GM19455 (cell line): ENCODE results near the gene TECPR1.

Experiments
- ATAC-seq: cut with Tn5 transposase; IDR thresholded peaks from one replicate; pipeline ENCODE4 v1.9.1; 2021; ENCODE audit not compliant: unreplicated experiment

TECPR1 gene

GRCh38 chr7:98211676-98212531 is 40.1 kb downstream of the TECPR1 start:
- ATAC-seq = no peak

DNA sequence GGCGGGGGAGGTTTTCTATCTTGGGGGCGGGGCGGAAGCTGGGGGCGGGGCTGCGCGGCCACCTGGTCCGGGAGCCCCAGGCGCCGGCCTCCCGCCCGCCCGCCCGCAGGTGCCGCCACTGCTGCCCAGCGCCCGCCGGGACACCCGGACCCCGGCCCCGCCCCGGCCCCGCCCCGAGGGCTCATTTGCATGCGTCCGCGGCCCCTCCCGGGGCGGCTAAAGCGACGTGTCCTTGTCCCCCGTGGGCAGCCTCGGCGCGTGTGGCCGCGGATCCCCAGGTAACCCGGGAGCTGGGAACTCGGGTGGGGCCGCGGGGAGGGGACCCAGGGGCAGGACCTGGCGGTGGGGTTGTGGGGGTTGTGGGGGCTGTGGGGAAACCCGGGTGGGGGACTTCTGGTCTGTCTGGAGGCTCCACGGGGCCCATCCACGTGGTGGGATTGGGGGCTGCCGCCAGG is 40.8 kb downstream of the TECPR1 start, which contains the start of gene BHLHA15:
Gene BHLHA15 (plus strand): TSS at position 219 of the 455 bp plus-strand sequence. CDS start 871 bp downstream, outside the sequence.
- ATAC-seq = no peak

- ATAC-seq = no peak
Measured at GRCh38 chr7:98210513-98211220, 41.4 kb downstream of the TECPR1 start.

DNA sequence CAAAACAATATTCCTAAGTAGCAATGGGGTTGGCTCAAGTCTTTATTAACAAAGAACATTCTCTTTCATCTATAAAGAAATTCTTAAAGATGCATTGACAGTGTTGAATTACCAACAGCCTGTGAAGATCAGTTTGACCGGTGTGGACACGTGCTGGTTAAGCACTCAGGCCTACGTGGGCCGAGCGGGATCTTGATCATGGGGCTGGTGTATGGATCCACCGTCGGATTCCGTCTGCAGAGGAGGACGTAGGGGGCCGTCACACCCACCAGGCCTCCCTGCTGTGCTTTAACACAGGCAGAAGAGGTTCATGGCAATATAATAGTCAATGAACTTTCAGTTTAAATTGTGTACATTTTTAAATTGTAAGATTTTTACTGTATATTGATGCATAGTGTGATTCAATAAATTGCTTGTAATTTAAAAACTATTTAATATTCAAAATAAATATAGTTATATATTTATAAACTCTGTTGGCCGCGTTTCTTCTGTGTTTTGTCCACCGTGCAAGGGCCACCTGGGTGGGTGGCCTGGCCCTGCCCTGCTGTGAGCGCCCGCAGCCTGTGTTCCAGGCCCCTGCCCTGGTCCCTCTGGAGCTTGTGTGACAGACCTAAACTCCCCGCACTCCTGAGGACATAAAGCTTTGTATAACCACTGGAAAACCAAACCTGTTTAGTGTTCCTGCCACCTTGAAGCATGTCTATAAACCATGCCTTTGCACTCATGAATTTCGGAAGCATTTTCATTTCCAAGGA is 42.7 kb downstream of the TECPR1 start:
- ATAC-seq = no peak

DNA sequence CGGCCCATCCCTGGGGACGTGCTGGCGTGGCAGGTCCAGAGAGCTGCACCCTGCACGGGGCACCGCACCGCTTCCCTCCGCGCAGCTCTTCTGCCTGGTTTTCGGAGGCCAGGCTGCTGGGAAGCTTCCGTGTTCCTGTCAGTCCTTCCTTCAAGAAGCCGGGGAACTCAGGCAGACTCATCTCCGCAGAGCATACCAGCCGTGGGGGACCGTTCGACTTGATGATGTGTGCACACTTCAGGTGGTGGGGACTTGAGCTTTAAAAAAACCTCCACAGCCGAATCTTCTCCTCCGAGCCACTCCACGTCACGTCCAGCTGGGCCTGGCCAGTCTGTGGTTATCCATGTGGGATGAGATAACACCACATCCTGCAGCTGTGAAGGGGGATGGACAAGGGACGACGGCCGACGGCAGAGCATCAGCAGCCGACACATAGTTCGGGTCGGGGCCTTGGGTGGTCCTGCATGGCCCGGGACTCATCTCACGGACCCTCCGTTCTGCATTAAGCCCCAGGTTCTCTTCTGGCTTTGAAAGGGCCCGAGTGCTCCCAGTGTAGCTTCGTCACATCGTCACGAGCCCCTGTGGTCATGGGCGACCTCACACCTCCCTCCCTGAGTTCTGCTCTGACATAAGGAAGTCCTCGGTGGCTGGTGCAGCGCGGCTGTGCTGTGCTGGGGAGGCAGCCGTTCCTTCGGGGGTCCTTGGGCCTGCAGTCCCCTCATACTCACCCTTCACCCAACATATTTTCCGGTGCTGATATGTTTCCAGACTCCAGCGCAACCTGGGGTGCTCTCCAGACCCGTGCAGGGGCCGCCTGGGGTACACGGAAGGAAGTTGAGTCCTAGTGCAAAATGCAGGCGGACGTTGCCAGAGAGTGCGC is 45.3 kb downstream of the TECPR1 start:
- no peak for ATAC-seq

DNA sequence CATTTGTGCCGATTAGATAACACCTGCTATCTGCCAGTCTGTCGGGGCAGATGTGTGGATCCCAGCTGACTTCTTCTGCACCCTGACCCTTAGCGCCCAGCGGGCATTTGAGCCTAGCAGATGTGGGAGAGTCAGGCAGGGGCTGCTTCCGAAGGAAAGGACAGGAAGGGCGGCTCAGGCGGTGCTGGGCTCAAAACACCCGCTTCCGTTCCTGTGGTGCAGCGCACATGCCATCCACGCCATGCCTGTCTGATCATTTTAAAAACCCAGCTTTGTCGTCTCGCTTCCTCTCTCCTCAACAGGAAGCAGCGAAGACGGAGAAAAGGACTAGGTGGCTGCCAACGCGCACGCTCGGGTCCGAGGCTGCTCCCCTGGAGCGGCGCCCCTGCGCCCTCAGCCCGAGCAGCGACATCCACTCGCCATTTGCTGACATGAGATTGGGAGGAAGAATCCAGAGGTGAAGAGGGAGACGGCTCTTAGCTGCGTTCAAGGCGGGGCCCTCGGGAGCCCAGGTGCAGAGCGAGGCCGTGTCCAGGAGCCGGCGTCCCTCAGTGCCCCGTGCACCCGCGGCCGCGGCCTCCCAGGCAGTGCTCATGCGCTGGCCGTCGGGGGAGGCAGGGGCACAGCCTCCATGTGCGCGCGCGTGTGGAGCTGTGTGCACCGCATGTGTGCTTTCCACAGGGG is 46.7 kb downstream of the TECPR1 start:
- ATAC-seq = no peak

DNA sequence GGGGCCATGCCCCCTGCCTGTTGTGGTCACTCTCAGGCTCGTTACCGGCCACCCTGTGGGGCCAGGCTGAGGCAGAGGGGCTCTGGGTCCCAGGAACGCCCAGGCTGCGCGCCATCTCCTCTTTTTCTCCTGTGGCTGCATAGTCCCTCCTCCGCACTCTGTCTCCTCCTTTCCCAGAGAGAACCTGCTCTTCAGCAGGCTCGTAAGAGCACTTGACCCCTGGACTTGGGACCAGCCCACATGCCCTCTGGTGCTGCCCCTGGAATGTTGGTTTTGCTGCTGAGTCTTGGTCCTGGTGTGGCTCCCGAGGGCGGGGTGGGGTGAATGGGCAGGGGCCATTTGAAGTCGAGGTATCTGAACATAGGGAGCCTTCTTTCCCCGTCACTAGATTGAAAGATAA is 47.4 kb downstream of the TECPR1 start:
- no peak for ATAC-seq

DNA sequence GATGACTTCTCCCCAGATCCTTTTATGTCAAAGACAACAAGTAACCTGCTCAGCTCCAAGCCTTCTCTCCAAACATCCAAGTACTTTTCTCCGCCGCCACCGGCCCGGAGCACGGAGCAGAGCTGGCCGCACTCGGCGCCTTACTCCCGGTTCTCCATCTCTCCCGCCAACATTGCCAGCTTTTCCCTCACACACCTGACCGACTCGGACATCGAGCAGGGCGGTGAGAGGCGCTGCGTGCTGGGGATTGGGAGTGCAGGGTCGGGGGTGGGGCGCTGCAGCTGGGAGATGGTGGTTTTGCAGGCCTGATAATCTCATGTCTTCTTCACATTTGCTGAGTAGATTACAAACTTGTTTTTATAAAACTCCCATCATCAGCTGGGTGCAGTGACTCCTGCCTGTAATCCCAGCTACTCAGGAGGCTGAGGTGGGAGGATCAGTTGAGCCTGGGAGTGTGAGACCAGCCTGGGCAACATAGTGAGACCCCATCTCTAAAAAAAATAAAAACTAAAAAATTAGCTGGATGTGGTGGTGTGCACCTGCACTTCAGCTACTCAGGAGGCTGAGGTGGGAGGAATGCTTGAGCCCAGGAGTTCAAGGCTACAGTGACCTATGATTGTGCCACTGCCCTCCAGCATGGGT is 47.9 kb downstream of the TECPR1 start:
- ATAC-seq = no peak

- ATAC-seq = peak; percentile 23
Measured at GRCh38 chr7:98203261-98203963, 48.6 kb downstream of the TECPR1 start.

- peak; percentile 88 for ATAC-seq
Measured at GRCh38 chr7:98202367-98203195, 49.5 kb downstream of the TECPR1 start.

GRCh38 chr7:98200364-98200763 is 51.7 kb downstream of the TECPR1 start:
- ATAC-seq = peak; percentile 37

GRCh38 chr7:98199131-98199530 is 52.9 kb downstream of the TECPR1 start:
- ATAC-seq = no peak

DNA sequence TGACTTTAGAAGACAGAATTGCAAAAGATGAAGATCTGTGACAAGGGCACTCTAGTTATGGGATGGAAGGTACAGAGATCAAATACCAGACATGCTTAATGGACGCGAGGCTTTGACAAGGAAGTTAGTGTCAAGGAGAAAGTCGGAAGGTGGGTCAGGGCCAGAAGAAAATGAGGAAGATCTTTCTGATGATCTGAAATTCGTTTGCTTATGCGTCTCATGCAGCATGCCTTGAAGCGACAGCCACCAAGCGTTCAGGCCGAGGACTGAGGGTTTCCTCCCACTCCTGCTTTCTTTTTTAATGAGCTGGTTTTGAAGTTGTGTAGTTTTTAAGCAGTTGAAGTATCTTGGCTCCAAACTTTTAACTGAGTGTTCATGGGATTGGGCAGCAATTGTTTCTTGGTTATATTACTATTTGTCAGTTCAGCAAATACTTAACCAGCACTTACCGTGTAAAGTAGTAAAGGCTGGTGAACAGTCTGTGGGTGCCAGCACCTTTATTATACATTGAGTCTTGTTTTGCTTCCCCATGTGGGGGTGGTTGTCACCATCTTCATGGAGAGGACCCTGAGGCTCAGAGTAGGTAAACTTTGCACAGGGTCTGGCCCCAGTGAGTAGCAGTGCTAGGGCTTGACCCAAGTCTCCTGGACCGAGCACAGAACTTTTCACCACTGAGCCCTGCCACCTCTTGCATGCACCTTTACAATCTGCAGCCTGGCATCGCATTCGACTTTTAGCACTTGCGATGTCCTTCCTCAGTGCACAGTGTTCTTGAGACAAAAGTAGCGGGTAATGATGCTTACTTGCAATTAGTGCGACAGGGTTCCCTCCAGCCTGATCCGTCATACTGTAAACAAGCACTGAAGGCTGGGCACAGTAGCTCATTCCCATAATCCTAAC is 55.1 kb downstream of the TECPR1 start:
- no peak for ATAC-seq

DNA sequence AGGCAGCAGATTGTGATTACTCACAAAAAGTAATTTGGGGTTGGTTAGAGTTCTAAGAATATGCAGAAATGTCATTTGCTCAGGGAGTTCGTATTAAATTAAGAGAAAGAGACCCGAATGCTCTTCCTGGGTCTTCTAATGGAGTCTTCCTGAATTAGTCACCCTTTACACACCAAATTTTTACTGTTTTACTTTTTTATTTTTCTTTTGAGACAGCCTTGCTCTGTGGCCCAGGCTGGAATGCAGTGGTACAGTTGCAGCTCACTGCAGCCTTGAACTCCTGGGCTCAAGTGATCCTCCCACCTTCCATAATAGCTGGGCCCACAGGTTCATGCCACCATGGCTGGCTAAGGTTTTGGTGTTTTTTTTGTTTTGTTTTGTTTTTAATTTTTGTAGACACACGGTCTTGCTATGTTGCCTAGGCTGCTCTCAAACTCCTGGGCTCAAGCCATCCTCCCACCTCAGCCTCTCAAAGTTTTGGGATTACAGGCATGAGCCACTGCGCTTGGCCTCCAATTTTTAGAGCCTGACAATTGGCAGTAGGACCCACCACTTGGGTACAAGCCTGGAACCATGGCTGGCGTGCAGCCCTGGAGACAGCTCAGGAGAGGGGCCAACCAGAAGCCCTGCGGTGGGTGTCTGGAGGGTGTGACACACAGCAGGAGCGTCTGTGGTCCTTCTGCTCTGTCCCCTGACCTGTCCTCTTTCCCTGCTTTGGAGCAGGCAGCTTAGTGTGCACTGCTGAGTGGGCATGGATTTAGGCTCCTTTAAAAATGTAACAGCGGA is 57.2 kb downstream of the TECPR1 start:
- no peak for ATAC-seq

- no peak for ATAC-seq
Measured at GRCh38 chr7:98194186-98194585, 57.8 kb downstream of the TECPR1 start.
